Mucosa of descending colon (tissue), 3 donors: ENCODE results near the gene INS. TPM values are rescaled to one million over a fixed set of nuclear protein-coding genes. Genes with fewer than 3 reads are reported as not detected.
A peak's percentile ranks its signal among the peaks of the same experiment; 100 is the strongest.

Experiments
- ATAC-seq: fragments of 200-7000 bp; cut with Tn5 transposase; one replicate; pipeline ENCODE4 v1.9.1; 2020; ENCODE audit warnings: mild to moderate bottlenecking, moderate library complexity
- DNase-seq, 3 donors: peaks; one replicate each; pipeline ENCODE4 v3.0.0-alpha.2; 2020
- H3K36me3 ChIP-seq: fragments of 200-600 bp; one replicate; pipeline ENCODE4 v1.8.0; 2021; ENCODE audit warnings: low read depth, mild to moderate bottlenecking
- H3K4me1 ChIP-seq: fragments of 200-600 bp; one replicate; pipeline ENCODE4 v1.8.0; 2021; ENCODE audit warnings: low read depth, mild to moderate bottlenecking
- H3K4me3 ChIP-seq: fragments of 200-600 bp; one replicate; pipeline ENCODE4 v1.8.0; 2021; ENCODE audit warnings: mild to moderate bottlenecking
- H3K9me3 ChIP-seq: fragments of 200-600 bp; one replicate; pipeline ENCODE4 v1.8.0; 2021; ENCODE audit warnings: mild to moderate bottlenecking
- CTCF ChIP-seq: fragments of 200-600 bp; IDR thresholded peaks from one replicate; pipeline ENCODE4 v1.8.0; 2022; ENCODE audit warnings: antibody characterized with exemption, mild to moderate bottlenecking
- intact Hi-C, 2 donors: fragments of 100-400 bp; cut with DNase I in 1 of 2; cut with micrococcal nuclease in 1 of 2; formaldehyde crosslinking; loops; one replicate each; pipeline versions ENCODE4 v1.11.0 to v1.11.1; 2022; cut with DNase I, micrococcal nuclease
- total RNA-seq, 3 donors: library from RNA; stranded (reverse); fragmentation: NEBNext Ultra II Directional in 2 of 3; extraction: Animal tissue kit (Norgen Biotek cat#: 25700) in 2 of 3; gene quantifications; one replicate each; pipeline versions ENCODE4 v1.2.1 to v1.2.4, GENCODE V29; 2021 to 2023
- donor health status: DM: no; HTN: no; CAD: no; lungs with moderate emphysema.
- donor health status: DM: no; HTN: no; CAD: no.
- donor health status: DM: no; HTN: yes; CAD: no.

Gene INS
- total RNA-seq, 3 donors from 2014 or later, result not detected

GRCh38 chr11:2187280-2187707, 26.3 kb upstream of the INS start:
- no peak for TF ChIP-seq CTCF
- ATAC-seq (no peak), DNase-seq (no peak)
- intact Hi-C loops, result loop anchor here in 1 of 2 donors (10.0 kb wide), 1 partner anchor 238 kb away; no protein-coding TSS in a partner anchor
- H3K4me1 ChIP-seq, result no peaks in the 10 kb centered on the region
- no peaks in the 10 kb centered on the region for H3K36me3 ChIP-seq
- no peaks in the 10 kb centered on the region for H3K9me3 ChIP-seq
- H3K4me3 ChIP-seq, result no peak overlapping the region

- DNase-seq (peak in 1 of 3 donors; percentile 48), ATAC-seq (peak; percentile 71)
- Histone ChIP-seq H3K36me3 (no peaks in the 10 kb centered on the region), H3K4me3 (no peak overlapping the region), H3K9me3 (no peaks in the 10 kb centered on the region), H3K4me1 (no peaks in the 10 kb centered on the region)
- TF ChIP-seq CTCF, result peak; percentile 22
- intact Hi-C loops, result loop anchor here in 1 of 2 donors (10.0 kb wide), 1 partner anchor 238 kb away; no protein-coding TSS in a partner anchor
Observed at GRCh38 chr11:2186669-2187279, 25.8 kb upstream of the INS start.

GRCh38 chr11:2185324-2186085, 24.5 kb upstream of the INS start:
- Histone ChIP-seq H3K9me3 (no peaks in the 10 kb centered on the region), H3K4me1 (no peaks in the 10 kb centered on the region), H3K36me3 (no peaks in the 10 kb centered on the region), H3K4me3 (no peak overlapping the region)
- intact Hi-C loops, result loop anchor here in 1 of 2 donors (10.0 kb wide), 1 partner anchor 239 kb away; no protein-coding TSS in a partner anchor
- no peak for TF ChIP-seq CTCF
- ATAC-seq (no peak), DNase-seq (no peak)

- Histone ChIP-seq H3K36me3 (no peaks in the 10 kb centered on the region), H3K4me3 (no peak overlapping the region), H3K4me1 (no peaks in the 10 kb centered on the region), H3K9me3 (no peaks in the 10 kb centered on the region)
- ATAC-seq (no peak), DNase-seq (no peak)
- intact Hi-C loops, result loop anchor here in 1 of 2 donors (10.0 kb wide), 1 partner anchor 242 kb away; no protein-coding TSS in a partner anchor
- no peak for TF ChIP-seq CTCF
Observed at GRCh38 chr11:2182692-2183474, 21.9 kb upstream of the INS start.

GRCh38 chr11:2182075-2182474, 21.1 kb upstream of the INS start:
- Histone ChIP-seq H3K4me3 (no peak overlapping the region), H3K4me1 (no peaks in the 10 kb centered on the region), H3K9me3 (no peaks in the 10 kb centered on the region), H3K36me3 (no peaks in the 10 kb centered on the region)
- no peak for ATAC-seq
- no peak for TF ChIP-seq CTCF
- DNase-seq, result no peak
- intact Hi-C loops, result loop anchor here in 1 of 2 donors (10.0 kb wide), 1 partner anchor 243 kb away; no protein-coding TSS in a partner anchor
